Activated naive CD4-positive, alpha-beta T cell treated with anti-CD3 and anti-CD28 coated beads, Interleukin-2, amount 50 U/mL, for 16 hours (primary cell): Measurements from ENCODE around the gene TPD52L1.
"Not testable (repeated sequence)": the region's sequence is repeated elsewhere in the genome, so short reads cannot be mapped to it uniquely, and the experiment has no call there.

Experiments
- DNase-seq: peaks from one replicate; pipeline ENCODE4 v3.0.0-alpha.2; 2020

The TPD52L1 gene

DNA sequence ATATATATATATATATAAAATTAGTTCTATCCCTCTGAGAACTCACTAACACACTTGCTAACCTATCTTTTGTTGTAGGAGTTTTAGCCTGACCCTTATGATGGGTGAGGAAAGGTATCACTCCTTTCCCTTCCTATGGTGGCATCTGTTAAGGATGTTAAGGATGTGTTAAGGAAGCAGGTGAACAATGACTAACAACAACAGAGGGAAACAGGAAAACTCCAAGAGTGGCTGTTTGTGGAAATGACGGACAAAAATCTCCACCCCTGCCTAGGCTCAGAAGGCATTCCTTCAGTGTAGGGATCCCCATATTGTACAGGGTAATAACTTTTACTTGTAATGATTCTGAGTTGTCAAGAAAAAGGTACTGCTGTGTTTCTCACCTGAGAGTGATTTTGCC is 8.8 kb upstream of the TPD52L1 start:
- no peak for DNase-seq

DNA sequence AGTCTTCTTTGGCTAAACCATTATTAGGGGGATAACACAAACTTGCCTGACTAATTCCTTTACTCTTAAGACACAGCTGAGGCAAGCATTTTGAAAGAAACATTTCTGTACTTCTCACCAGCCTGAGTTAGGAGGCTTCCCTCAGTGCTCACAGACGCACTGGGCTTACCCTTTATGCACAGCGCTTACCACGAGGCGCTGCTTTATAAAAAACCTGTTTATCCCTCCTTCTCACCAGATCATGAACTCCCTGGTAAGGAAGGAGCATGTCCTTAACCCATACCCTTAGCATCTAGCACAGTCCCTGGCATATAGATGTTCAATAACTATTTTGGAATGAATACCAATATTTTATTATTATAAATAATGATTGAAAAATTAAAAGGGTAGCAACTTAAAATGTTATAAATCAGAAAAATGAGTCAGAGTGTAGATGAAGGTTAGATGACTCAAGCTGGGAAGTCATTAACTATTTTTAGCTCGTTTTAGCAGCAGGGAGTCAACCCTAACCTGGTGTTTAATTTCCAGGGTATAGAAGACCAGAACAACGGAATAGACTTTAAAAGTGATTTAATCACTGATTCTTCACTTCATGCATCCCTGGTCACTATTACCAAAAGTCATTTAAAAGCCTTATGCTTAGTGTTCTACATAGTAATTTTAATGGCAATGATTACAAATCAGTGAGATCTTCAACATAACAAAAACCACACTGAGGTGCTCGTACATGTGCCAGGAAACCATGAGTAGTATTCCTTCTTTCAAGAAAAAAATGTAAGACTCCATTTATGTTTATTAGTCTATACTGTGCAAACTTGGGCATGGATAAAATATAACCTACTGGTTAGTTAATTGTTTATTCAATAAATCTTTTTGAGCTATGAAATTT is 4.1 kb upstream of the TPD52L1 start:
- no peak for DNase-seq

DNA sequence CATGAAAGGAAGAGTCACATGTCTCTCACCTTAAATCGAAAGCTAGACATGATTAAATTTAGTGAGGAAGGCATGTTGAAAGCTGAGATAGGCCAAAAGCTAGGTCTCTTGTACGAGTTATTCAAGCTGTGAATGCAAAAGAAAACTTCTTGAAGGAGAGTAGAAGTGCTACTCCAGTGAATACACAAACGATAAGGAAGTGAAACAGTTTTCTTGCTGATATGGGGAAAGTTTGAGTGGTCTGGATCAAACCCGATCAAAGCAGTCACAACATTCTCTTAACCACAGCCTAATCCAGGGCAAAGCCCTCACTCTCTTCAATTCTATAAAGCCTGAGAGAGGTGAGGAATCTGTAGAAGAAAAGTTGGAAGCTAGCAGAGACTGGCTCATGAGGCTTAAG is 1.9 kb upstream of the TPD52L1 start:
- DNase-seq, result no peak

DNA sequence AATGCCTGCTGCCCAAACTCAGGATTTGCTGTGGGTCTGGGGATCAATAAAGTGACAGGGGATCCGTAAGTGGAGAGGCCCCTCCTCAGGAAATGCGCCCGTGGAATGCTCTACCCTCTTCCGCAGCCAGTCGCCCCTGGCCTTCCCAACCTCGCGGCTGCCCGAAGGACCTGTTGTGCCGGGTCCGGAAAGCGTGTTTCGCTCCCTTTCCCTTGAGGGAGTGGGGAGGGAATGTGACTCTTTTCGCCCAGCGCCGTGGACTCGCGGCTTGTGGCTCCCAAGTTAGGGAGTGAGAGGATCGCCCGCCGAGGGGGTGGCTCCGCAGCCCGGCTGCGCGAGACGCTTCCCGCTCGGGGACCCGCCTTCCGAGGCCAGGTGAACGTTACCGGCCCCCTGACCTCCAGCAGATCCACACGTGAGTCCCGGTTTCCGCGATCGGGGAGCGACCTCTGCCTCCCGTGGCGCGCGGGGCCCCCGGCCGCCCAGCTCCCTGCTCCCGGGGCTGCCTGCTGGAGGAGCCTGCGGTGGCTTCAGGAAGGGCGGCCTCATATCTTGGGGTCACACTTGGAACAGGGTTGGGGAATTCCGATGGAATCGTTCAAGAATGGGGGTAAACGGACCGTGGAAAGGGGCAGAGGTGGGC is 666 bp downstream of the TPD52L1 start:
- DNase-seq, result no peak

DNA sequence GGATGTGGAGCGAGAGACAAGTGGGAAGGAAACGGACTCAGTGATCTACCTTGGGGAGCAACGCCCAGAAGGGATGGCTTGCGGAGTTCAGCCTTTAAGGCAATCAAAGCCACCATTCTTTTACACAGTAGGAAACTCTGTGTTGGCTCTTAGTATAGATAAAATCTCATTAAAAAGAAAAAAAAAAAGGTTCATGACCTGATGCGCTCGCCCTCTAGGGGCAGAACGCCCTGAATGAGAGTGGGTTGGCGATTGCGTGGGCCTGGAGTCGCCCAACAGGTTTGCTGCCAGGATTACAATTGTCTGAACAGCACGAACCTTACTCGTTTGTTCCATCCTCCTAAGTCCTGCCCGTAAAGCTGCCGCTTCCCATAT is 1.2 kb downstream of the TPD52L1 start:
- peak; percentile 24 for DNase-seq

DNA sequence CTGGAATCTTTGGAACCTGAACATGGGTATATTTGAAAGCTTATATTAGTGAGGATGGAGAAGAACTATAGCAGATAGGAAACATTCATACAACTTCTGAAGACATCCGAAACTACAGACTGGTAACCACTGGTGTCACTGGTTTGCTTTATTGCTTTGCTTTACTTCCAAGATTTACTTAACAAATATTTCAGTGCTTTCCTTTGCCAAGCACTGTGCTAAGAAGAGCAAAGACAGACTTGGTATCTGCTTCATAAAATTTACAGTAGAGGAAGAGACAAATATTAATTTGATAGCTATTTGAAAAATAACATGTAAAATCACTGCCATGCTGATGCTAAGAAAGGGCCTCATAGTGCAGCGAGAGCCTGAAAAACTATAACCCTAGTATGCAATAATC is 1.8 kb downstream of the TPD52L1 start:
- no peak for DNase-seq

DNA sequence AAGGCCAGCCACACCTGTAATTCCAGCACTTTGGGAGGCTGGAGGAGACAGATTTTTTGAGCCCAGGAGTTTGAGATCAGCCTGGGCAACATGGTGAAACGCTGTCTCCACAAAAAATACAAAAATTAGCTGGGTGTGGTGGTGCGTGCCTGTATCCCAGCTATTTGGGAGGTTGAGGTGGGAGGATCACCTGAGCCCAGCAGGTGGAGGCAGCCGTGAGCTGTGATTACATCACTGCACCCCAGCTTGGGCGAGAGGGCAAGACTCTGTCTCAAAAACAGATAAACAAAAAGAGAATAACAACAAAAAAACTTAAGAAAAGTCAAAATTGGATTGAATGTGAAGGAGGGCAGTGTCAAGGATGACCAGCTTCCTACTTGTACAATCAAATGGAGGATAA is 2.9 kb downstream of the TPD52L1 start:
- DNase-seq, result no peak

DNA sequence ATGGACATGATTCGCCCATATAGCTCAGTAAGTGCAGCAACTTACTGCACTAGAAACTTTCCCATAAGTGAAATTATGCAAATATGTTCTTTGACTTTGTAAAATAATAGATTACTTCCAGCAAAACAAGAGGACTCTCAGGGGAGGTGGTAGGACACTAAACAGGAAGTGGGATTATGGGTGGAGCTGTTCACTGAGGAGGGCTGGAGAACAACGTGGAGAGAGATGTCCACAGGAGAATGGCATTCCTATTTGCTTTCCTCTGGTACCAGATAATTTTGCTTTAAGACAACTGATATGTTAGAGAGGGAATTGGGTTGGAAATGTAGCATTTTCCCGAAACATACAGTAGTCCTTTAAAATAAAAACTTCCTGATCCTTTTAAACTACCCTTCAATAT is 3.7 kb downstream of the TPD52L1 start:
- no peak for DNase-seq

DNA sequence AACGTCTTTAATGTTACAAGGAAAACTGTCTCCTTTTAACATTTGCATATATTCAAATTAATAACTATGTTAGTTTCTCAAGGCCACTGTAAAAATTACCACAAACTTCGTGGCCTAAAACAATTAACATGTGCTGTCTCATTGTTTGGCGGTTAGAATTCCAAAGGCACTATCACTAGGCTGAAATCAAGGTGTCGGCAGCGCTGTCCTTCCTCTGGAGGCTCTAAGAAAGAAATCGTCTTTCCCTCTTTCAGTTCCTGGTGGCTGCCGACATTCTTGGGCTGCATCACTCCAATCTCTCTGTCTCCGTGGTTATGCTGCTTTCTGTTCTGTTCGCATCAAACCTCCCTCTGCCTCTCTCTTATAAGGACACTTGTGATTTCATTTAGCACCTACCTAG is 4.2 kb downstream of the TPD52L1 start:
- DNase-seq, result no peak

DNA sequence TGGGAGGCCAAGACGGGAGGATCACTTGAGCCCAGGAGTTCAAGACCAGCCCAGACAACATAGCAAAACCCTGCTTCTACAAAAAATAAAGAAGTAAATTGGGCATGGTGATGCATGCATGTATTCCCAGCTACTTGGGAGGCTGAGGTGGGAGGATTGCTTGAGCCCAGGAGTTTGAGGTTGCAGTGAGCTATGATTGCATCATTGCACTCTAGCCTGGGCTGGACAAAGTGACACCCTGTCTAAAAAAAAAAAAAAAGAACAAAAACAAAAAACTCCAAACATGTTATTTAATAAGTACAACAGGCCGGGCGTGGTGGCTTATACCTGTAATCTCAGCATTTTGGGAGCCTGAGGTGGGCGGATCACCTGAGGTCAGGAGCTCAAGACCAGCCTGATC is 9.8 kb downstream of the TPD52L1 start:
- DNase-seq, result not testable (repeated sequence)

DNA sequence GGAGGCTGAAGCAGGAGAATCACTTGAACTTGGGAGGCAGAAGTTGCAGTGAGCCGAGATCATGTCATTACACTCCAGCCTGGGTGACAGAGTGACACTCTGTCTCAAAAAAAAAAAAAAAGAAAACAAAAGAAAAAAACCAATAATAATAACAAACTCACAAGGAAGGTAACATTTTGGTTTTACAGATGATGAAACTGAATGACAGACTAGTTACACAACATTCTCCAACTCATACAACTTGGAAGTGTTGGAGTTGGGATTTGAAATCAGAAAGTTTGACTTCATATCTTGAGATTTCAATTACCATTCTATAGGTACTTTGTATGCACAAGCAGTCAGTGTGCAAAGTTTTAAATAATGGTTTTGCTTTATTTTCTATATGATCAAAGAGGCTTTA is 10.2 kb downstream of the TPD52L1 start:
- no peak for DNase-seq

DNA sequence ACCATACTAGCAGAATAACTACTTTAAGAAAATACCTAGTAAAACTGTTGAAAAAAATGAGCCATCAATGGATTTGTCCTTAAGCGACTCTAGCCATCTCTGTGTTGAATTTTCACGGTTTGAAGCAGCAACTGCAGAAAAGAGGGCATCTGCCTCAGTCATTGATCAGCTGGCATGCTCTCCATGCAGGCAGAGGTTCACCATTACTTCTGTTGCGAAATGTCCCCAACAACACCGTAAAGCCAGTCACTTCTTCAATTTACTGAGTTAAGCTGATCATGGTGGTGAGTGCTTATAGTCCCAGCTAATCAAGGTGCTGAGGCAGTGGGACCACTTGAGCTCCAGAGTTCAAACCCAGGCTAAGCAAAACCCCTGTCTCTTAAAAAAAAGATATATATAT is 11.1 kb downstream of the TPD52L1 start:
- DNase-seq, result no peak

DNA sequence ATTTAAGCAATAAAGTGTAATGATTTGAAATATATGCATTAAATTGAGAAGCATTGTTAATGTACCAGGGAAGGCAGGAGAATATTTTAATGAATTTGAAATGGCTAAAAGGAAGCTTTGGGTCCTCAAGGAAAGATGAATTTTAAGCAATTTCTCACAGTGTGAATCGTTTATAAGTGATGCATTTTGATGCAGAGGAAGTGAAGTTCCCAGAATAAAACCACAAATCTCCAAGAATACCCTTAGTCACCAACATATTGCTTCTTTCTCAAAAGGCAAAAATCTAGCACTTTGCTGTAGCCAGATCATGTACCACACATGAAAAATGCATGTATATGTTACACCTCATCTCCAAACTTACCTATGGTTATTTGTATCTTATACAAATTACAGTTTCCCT is 11.7 kb downstream of the TPD52L1 start:
- no peak for DNase-seq

DNA sequence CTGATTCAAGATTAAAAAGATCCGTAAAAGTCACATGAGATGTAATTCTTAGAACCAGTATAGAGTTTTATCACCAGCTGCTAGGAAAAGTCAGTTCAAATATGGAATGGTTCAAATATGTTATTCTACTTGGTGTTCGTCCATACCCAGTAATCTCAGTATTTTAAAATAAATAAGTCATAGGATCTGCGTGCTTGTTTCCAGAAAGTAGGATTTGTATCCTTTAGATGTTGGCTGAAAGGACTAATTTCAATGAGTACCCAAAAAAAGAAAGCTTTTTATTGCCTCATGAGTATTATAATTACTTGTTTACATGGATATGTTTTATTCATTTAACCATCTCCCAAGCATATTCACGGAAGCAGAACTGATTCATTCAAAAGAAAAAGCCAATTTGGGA is 12.2 kb downstream of the TPD52L1 start:
- no peak for DNase-seq

DNA sequence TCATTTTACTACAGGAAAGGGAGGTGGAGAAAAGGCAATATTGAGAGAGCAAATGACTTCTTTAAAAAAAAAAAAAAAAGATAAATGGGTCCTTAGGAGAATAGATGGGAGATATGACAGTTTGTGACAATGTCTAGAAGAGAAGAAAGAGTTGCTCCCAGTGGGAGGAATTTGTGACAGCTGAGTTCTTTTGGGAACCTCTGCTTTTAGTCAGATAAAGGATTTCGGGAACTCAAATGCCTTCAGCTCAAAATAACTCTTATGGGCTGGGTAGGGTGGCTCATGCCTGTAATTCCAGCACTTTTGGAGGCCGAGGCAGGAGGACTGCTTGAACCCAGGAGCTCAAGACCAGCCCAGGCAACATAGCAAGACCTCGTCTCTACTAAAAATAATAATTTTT is 13.1 kb downstream of the TPD52L1 start:
- no peak for DNase-seq

DNA sequence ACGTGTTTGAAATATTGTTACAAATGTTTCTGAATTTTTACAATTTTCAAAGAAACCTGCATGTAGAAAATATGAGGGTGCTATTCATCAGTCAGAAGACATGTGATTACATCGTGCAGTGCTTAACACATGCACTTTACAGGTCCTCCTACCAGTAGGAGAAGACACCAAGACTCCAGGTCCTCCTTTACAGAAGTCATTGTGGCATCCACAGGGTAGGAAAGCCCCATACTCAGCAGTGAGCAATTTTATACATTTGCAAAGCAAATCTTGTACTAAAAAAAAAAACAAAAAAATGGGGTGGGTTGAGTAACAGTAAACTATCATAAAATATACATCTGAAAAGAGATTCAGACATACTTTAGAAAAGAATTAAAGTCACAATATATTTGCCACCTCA is 14.0 kb downstream of the TPD52L1 start:
- DNase-seq, result no peak

DNA sequence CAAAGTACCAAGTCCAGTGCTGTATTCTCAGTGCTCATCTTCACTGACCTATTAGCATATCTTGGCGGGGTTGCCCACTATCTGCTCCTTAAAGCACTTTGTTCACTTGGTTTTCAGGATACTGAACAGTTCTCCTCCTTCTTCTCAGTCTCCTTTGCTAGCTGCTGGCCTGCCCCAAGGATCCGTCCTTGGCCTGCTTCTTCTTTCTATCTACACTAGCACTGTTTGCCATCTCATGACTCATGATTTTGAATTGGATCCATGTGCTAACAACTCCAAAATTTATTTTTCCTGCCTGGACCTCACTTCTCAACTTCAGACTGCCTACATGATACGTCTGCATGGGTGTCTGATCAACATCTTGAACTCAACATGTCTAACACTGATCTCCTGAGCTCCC is 15.5 kb downstream of the TPD52L1 start:
- no peak for DNase-seq

DNA sequence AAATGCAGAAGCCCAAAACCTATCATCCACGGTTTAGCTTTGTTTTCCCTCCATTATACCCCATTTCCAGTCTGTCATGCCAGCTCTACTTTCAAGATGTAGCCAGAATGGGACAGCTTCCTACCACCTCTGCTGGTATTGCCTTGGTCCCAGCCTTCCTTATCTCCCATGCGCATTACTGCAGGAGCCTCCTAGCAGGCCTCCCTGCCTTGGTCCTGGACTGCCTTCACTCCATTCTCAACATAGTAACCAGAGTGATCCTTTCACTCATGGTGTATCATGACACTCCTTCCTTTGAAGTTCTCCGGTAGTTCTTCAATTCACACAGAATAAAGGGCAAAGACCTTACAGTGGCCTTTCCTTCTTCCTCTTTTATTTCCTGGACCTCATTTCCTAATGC is 15.9 kb downstream of the TPD52L1 start:
- no peak for DNase-seq

DNA sequence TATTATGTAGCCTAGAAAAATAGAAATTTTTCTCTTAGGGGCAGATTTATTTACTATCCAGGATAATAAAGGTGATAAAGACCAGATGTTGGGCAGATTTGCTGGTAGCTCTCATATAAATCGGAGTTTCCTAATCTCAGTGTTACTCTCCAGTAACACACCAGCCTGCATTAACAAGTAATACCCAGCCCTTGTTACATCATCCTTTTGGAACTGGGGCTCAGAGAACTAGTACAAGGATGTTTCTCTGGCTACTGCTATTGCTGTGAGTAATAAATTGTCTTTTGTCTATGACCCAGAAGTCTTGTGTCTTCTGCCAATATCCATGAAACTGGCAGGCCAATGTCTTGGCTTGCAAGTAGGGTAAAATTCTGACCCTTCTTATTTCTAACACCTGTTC is 16.8 kb downstream of the TPD52L1 start:
- DNase-seq, result no peak

DNA sequence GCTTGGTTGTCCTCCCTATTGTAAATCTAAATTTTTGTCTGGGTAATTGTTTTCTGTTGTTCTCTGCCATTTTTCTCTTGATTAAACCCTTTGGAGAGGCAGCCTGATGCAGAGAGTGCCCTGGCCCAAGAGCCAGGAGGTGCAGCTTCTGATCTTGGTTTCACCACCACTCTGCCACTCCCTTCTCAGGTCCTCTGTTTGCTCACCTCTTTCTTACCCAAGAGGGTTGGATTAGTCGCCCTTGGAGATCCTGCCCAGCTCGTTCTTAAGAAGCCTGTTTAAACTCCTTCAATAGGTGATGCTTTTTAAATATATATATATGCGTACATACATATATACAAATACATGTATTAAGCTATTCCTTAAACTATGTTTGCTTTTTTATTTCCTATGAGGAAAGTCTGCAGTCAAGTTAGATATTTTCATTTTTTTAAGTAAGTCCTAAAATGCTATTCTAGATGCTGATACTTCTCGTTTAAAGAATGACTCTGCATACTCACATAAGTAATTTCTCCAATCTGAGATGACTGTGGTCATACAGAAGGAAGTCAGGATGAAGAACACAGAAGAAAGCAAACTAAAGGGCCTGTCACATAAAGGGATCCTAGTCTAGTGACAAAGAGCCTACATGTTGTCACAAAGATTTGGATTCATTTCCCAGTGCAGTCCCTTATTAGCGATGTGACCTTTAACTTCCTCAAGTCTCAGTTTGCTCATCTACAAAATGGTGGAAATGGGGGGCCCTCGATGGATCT is 19.9 kb downstream of the TPD52L1 start:
- DNase-seq, result no peak

DNA sequence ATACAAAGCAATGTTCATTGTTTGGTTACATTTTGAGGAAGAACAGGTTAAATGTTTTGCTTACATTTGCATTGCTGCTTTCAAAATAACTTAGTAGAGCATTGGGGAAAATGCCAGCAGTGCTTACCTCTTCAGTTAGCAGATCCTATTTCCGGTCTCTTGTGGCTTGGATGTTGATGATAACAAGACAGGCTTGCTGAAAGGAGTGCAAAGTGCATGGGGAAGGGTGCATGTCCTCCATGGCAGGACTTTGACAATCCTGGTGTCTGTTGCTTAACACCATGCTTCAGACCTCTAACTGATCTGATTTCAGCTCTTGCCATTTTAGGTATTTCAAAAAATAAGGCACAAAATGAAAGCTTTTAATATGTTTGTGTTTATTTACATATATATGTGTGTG is 21.1 kb downstream of the TPD52L1 start:
- DNase-seq, result no peak

DNA sequence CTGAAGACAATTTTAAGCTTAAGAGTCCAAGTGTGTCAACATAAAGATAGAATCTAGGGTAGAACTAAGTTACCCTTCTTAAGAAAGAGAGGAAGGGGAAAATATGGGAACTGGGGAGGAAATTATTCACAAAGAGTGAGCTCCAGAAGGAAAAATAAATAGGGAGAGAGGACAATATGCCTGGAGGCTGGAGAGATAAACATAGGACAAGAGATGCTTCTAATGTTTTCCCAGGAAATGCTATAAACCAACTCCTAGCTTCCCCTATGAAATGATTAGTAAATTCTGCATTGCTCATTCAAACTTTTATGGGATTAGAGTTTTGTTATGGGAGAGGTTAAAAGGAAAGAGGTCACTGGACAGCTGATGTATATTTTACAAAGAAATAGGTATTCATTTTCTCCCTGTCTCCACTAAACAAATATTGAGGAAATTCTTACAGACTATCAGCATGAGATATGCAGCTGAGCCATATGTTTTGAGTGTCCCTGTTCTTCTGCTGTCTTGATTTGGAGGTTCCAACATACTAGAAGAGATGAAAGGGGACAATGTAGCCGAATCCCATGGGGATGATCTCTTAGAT is 22.0 kb downstream of the TPD52L1 start:
- DNase-seq, result no peak

DNA sequence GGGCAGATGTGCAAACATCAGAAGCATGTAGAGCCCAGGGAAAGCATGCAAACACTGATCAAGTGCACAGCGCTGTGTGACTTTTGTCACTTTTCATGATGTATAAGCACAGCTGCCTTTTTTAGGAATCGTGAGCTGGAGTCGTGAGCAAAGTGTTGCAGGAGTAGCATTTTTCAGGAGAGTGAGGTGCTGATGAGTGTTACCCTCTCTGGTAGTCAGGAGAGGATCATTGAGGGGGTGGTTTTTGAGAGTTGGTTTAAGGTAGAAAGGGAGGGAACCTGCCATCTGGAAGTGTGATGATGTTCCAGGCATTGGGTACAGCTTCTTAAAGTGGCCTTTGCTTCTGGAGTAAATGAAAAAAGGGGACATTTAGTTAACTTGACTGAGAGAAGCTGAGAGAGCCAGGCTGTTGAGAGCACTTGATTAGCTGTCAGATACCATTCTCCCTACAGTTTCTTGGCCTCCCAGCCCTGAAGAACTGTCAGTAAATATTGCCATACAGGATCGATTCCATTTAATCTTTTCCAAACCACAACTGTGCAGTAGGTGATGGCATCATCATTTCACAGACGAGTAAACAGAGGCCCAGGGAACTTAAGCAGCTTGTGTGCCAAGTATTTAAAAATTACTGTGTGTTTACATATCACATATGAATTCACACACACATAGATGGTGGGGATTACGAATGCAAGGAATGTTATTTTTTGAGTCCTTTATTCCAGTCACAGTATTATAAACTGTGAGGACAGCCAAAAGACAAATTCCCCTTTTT is 28.9 kb downstream of the TPD52L1 start:
- no peak for DNase-seq
